Osteocyte (in vitro differentiated cells): ENCODE data around the gene COPZ1. TPM values are rescaled to one million over a fixed set of nuclear protein-coding genes. Genes with fewer than 3 reads are reported as not detected.
A peak's percentile ranks its signal among the peaks of the same experiment; 100 is the strongest.

Experiments used
- DNase-seq: peaks from one replicate; pipeline ENCODE4 v3.0.0; 2021; ENCODE audit warnings: mixed read lengths; ENCODE audit not compliant: unreplicated experiment; ENCODE audit errors: extremely low spot score
- H3K27ac Mint-ChIP-seq: one replicate; pipeline ENCODE4 v1.8.0; 2021; ENCODE audit warnings: mild to moderate bottlenecking, mixed read lengths; ENCODE audit not compliant: unreplicated experiment
- H3K27me3 Mint-ChIP-seq: one replicate; pipeline ENCODE4 v1.8.0; 2021; ENCODE audit warnings: mixed read lengths; ENCODE audit not compliant: unreplicated experiment
- H3K36me3 Mint-ChIP-seq: one replicate; pipeline ENCODE4 v1.8.0; 2021; ENCODE audit warnings: mixed read lengths; ENCODE audit not compliant: unreplicated experiment
- H3K4me1 Mint-ChIP-seq: one replicate; pipeline ENCODE4 v1.8.0; 2021; ENCODE audit warnings: mixed read lengths; ENCODE audit not compliant: unreplicated experiment
- H3K4me3 Mint-ChIP-seq: one replicate; pipeline ENCODE4 v1.8.0; 2021; ENCODE audit warnings: mild to moderate bottlenecking, moderate library complexity, mixed read lengths; ENCODE audit not compliant: unreplicated experiment
- H3K9me3 Mint-ChIP-seq: one replicate; pipeline ENCODE4 v1.8.0; 2021; ENCODE audit warnings: mixed read lengths; ENCODE audit not compliant: unreplicated experiment
- total RNA-seq: library from RNA; stranded (reverse); gene quantifications from 2 replicates; pipeline ENCODE4 v1.2.1, GENCODE V29; 2021
- TF ChIP-seq, protein P1 (sequence below): fragments of 200-600 bp; sonication (generic); IDR thresholded peaks from 2 replicates; pipeline ENCODE4 v1.5.0; 2021; ENCODE audit warnings: antibody characterized with exemption, mild to moderate bottlenecking, moderate library complexity

COPZ1 gene
- total RNA-seq, 1 donor from 2014 or later = 136 TPM

GRCh38 chr12:54356951-54357356 lies 32.0 kb downstream of the COPZ1 start:
- H3K4me3 Mint-ChIP-seq = no peak overlapping the region
- no peak for DNase-seq
- H3K27me3 Mint-ChIP-seq = no peaks in the 10 kb centered on the region
- H3K4me1 Mint-ChIP-seq = peaks cover 27% of the 10 kb centered on the region
- peaks cover 1% of the 10 kb centered on the region for H3K36me3 Mint-ChIP-seq
- H3K9me3 Mint-ChIP-seq = no peaks in the 10 kb centered on the region
- no peak overlapping the region for H3K27ac Mint-ChIP-seq
- TF ChIP-seq, protein P1, sequence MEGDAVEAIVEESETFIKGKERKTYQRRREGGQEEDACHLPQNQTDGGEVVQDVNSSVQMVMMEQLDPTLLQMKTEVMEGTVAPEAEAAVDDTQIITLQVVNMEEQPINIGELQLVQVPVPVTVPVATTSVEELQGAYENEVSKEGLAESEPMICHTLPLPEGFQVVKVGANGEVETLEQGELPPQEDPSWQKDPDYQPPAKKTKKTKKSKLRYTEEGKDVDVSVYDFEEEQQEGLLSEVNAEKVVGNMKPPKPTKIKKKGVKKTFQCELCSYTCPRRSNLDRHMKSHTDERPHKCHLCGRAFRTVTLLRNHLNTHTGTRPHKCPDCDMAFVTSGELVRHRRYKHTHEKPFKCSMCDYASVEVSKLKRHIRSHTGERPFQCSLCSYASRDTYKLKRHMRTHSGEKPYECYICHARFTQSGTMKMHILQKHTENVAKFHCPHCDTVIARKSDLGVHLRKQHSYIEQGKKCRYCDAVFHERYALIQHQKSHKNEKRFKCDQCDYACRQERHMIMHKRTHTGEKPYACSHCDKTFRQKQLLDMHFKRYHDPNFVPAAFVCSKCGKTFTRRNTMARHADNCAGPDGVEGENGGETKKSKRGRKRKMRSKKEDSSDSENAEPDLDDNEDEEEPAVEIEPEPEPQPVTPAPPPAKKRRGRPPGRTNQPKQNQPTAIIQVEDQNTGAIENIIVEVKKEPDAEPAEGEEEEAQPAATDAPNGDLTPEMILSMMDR = no peak

DNA sequence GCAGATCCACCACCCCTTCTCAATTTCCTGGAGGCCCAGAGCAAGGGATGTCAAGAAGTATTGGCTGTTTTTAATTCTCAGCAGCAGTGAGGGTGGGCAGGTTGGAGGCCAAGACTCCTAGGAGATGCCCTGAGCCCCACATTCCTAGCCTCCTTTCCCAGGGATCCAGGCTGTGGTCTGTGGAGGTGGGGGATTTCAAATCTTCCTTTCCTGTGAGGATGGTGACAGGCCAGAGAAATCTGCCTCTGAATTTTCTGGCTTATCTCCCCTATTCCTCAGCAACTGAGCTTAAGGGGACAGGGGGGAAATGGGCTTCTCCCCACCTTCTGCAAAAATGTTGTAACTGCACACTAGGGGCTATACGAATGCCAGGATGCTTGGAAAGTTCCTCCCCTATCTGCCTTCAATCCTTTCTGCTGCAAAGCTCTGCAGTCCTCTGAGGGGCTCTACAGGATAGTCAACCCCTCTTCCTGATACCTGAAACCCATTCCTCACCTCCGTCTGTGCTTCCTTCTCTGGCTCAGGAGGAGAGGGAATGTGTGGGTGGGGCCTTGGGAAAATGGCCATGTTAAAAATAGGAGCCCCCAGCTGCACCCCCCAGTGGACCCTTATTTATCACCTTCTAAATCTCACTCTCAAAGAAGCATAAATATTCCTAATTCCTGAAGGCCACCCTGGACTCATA lies 32.7 kb downstream of the COPZ1 start:
- H3K9me3 Mint-ChIP-seq = no peaks in the 10 kb centered on the region
- no peak overlapping the region for H3K4me3 Mint-ChIP-seq
- TF ChIP-seq, protein P1 = no peak
- peaks cover 22% of the 10 kb centered on the region for H3K4me1 Mint-ChIP-seq
- no peak for DNase-seq
- no peaks in the 10 kb centered on the region for H3K27me3 Mint-ChIP-seq
- no peak overlapping the region for H3K27ac Mint-ChIP-seq
- no peaks in the 10 kb centered on the region for H3K36me3 Mint-ChIP-seq

- TF ChIP-seq, protein P1 = no peak
- Mint-ChIP-seq H3K27ac (no peak overlapping the region), H3K4me3 (no peak overlapping the region), H3K9me3 (no peaks in the 10 kb centered on the region), H3K4me1 (peaks cover 22% of the 10 kb centered on the region), H3K36me3 (no peaks in the 10 kb centered on the region), H3K27me3 (no peaks in the 10 kb centered on the region)
- no peak for DNase-seq
Observed at GRCh38 chr12:54358191-54358944, 33.4 kb downstream of the COPZ1 start.

DNA sequence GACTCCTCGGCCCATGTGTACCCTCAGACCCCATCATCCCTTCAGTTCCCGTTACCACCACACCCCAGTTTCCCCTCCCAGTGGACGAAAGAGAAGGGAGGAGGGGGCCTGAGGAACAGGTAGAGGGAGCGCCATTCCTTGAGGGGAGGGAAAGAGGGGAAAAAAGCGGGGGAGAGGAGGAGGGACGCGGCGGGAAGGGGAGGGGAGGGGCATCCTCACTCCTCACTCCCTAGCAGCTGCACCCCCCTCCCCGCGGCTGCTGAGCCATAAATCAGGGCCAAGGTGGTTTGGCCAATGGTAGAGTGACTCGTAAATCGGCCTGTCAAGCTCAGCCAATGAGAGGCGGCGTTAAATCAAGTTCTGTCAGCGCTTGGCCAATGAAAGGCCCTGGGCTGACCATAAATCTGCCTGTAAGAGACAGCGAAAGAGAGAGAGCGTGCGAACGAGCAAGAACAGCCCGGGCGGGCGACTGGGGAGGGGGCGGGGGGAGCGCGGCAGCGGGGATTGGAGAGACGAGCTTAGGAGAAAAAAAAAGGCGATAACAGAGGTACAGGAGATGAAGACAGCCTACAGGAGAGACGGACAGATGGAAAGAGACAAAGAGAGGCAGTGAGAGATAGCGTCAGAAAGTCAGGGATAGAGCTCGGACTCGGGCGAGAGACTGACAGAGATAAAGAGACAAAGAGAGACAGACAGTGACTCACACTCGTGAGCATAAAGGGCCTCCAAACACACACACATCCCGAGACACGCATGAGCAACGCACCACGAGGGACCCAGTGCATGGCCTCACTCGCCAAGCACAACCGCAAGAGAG lies 34.2 kb downstream of the COPZ1 start:
- TF ChIP-seq, protein P1 = no peak
- no peaks in the 10 kb centered on the region for H3K9me3 Mint-ChIP-seq
- H3K36me3 Mint-ChIP-seq = no peaks in the 10 kb centered on the region
- DNase-seq = peak; percentile 98
- H3K27ac Mint-ChIP-seq = no peak overlapping the region
- peaks cover 20% of the 10 kb centered on the region for H3K4me1 Mint-ChIP-seq
- no peaks in the 10 kb centered on the region for H3K27me3 Mint-ChIP-seq
- no peak overlapping the region for H3K4me3 Mint-ChIP-seq
